HEK293 (cell line): Measurements from ENCODE around the gene CAPRIN1.
A peak's percentile ranks its signal among the peaks of the same experiment; 100 is the strongest.

ENCODE experiments used
- BCL11A ChIP-seq: fragments of 450-650 bp; formaldehyde crosslinking; IDR thresholded peaks from 2 replicates; pipeline ENCODE4 v1.5.1; 2016; ENCODE audit warnings: low read depth, missing biosample characterization, missing genetic modification characterization
- HOXC10 ChIP-seq: sonication (generic); formaldehyde crosslinking; IDR thresholded peaks from 2 replicates; pipeline ENCODE4 v1.8.1; 2023; ENCODE audit warnings: mild to moderate bottlenecking, missing genetic modification reagents
- KLF8 ChIP-seq: fragments of 450-650 bp; formaldehyde crosslinking; IDR thresholded peaks from 2 replicates; pipeline ENCODE4 v1.5.1; 2016; ENCODE audit warnings: missing biosample characterization, missing genetic modification characterization
- PATZ1 ChIP-seq: fragments of 450-650 bp; formaldehyde crosslinking; IDR thresholded peaks from 2 replicates; pipeline ENCODE4 v1.5.1; 2016; ENCODE audit warnings: missing biosample characterization, missing genetic modification characterization
- PRDM10 ChIP-seq: fragments of 450-650 bp; formaldehyde crosslinking; IDR thresholded peaks from 2 replicates; pipeline ENCODE4 v1.5.1; 2016; ENCODE audit warnings: missing biosample characterization, missing genetic modification characterization
- REST ChIP-seq: fragments of 450-650 bp; formaldehyde crosslinking; IDR thresholded peaks from 2 replicates; pipeline ENCODE4 v1.5.1; 2016; ENCODE audit warnings: missing biosample characterization, missing genetic modification characterization
- ZBTB10 ChIP-seq: fragments of 450-650 bp; formaldehyde crosslinking; IDR thresholded peaks from 2 replicates; pipeline ENCODE4 v1.5.1; 2016; ENCODE audit warnings: missing biosample characterization, missing genetic modification characterization
- ZBTB11 ChIP-seq: fragments of 450-650 bp; formaldehyde crosslinking; conservative IDR thresholded peaks from 2 replicates; pipeline ENCODE4 v1.5.1; 2016; ENCODE audit warnings: low read depth, missing biosample characterization, missing genetic modification characterization
- ZBTB8A ChIP-seq: fragments of 450-650 bp; formaldehyde crosslinking; IDR thresholded peaks from 2 replicates; pipeline ENCODE4 v1.5.1; 2016; ENCODE audit warnings: missing biosample characterization, missing genetic modification characterization
- ZNF391 ChIP-seq: fragments of 450-650 bp; formaldehyde crosslinking; IDR thresholded peaks from 2 replicates; pipeline ENCODE4 v1.5.1; 2016; ENCODE audit warnings: low read depth, missing biosample characterization, missing genetic modification characterization, borderline replicate concordance
- ZNF416 ChIP-seq: fragments of 450-650 bp; formaldehyde crosslinking; IDR thresholded peaks from 2 replicates; pipeline ENCODE4 v1.5.1; 2016; ENCODE audit warnings: missing biosample characterization, missing genetic modification characterization
- ZNF549 ChIP-seq: fragments of 450-650 bp; IDR thresholded peaks from 2 replicates; pipeline ENCODE4 v1.5.1; 2018; ENCODE audit warnings: missing biosample characterization, missing genetic modification characterization, mild to moderate bottlenecking, inconsistent platforms, moderate library complexity
- ZNF610 ChIP-seq: fragments of 450-650 bp; formaldehyde crosslinking; IDR thresholded peaks from 2 replicates; pipeline ENCODE4 v1.5.1; 2016; ENCODE audit warnings: missing biosample characterization, missing genetic modification characterization, borderline replicate concordance

The CAPRIN1 gene

GRCh38 chr11:34051349-34052035 is at the start of gene CAPRIN1 (continued):
- 0 out of 2 replicates have a peak, but pooled peaks have one; percentile 4 for TF ChIP-seq ZBTB10 (tag by site-specific recombination)
- 0 out of 2 replicates have a peak, but pooled peaks have one; percentile 19 for TF ChIP-seq REST (tag by site-specific recombination)
- TF ChIP-seq ZNF391 = no peak
- no peak for TF ChIP-seq ZNF549 (tag by site-specific recombination)
- TF ChIP-seq PATZ1 (tag by site-specific recombination) = peak; percentile 65
- TF ChIP-seq ZBTB8A (tag by site-specific recombination) = 0 out of 2 replicates have a peak, but pooled peaks have one; percentile 15
- TF ChIP-seq HOXC10 (CRISPR knock-in tag) = peak; percentile 47; the same call in 1 of the 2 replicates
- 0 out of 2 replicates have a peak, but pooled peaks have one; percentile 22 for TF ChIP-seq PRDM10
- TF ChIP-seq KLF8 (tag by site-specific recombination) = peak; percentile 54; the same call in 1 of the 2 replicates
- peak; percentile 56 for TF ChIP-seq ZBTB11 (tag by site-specific recombination)
- TF ChIP-seq ZNF610 (tag by site-specific recombination) = peak; percentile 62; the same call in 1 of the 2 replicates
- no peak for TF ChIP-seq ZNF416
- 0 out of 2 replicates have a peak, but pooled peaks have one; percentile 66 for TF ChIP-seq BCL11A (tag by site-specific recombination)
